DND-41 (cell line): ENCODE data around the gene ZMIZ1.

Experiments used
- ATAC-seq: fragments of 200-7000 bp; cut with Tn5 transposase; 3 replicates; pipeline ENCODE4 v1.9.1; 2021; ENCODE audit warnings: low read depth; ENCODE audit not compliant: insufficient read depth
- DNase-seq: peaks from one replicate; pipeline ENCODE4 v3.0.0-alpha.2; 2020
- H2AFZ ChIP-seq: 2 replicates; pipeline ENCODE4 v1.6.0; 2012; ENCODE audit warnings: low read depth, low read length
- H3K27ac ChIP-seq: 2 replicates; pipeline ENCODE4 v1.5.1; 2012; ENCODE audit warnings: low read length, inconsistent platforms
- H3K27me3 ChIP-seq: fragments of 200-600 bp; sonication (generic); 2 replicates; pipeline ENCODE4 v1.6.0; 2012; ENCODE audit warnings: low read length, mild to moderate bottlenecking, inconsistent platforms; ENCODE audit not compliant: insufficient read depth, poor library complexity
- H3K36me3 ChIP-seq: 2 replicates; pipeline ENCODE4 v1.5.1; 2012; ENCODE audit warnings: low read length, inconsistent platforms; ENCODE audit not compliant: insufficient read depth
- H3K4me1 ChIP-seq: 2 replicates; pipeline ENCODE4 v1.5.1; 2012; ENCODE audit warnings: mild to moderate bottlenecking, low read length; ENCODE audit not compliant: insufficient read depth
- H3K4me2 ChIP-seq: 2 replicates; pipeline ENCODE4 v1.6.0; 2012; ENCODE audit warnings: mild to moderate bottlenecking, moderate library complexity, low read length, inconsistent platforms; ENCODE audit not compliant: insufficient read depth
- H3K4me3 ChIP-seq, 2 experiments: fragments of 200-600 bp in 1 of 2; shearing (Covaris generic) in 1 of 2; 2 replicates each; pipeline ENCODE4 v1.5.1; 2012 to 2016; ENCODE audit warnings: inconsistent platforms in 2 of 2, low read length in 2 of 2, mild to moderate bottlenecking in 2 of 2, low read depth in 1 of 2, moderate library complexity in 1 of 2
- H3K79me2 ChIP-seq: 2 replicates; pipeline ENCODE4 v1.6.0; 2012; ENCODE audit warnings: low read length, inconsistent platforms; ENCODE audit not compliant: insufficient read depth
- H3K9ac ChIP-seq: 2 replicates; pipeline ENCODE4 v1.6.0; 2012; ENCODE audit warnings: low read depth, mild to moderate bottlenecking, inconsistent platforms, low read length, moderate library complexity
- H3K9me3 ChIP-seq: 2 replicates; pipeline ENCODE4 v1.5.1; 2012; ENCODE audit warnings: low read length, moderate library complexity, mild to moderate bottlenecking, inconsistent platforms; ENCODE audit not compliant: insufficient read depth, severe bottlenecking
- H4K20me1 ChIP-seq: 2 replicates; pipeline ENCODE4 v1.6.0; 2012; ENCODE audit warnings: low read length; ENCODE audit not compliant: insufficient read depth
- EZH2 ChIP-seq: IDR thresholded peaks from 3 replicates; pipeline ENCODE4 v1.6.1; 2012; ENCODE audit warnings: borderline replicate concordance, low read depth, mild to moderate bottlenecking, moderate library complexity, low read length, inconsistent platforms; ENCODE audit not compliant: severe bottlenecking
- TF ChIP-seq, protein P1 (sequence below): IDR thresholded peaks from 2 replicates; pipeline ENCODE4 v1.5.1; 2012; ENCODE audit warnings: borderline replicate concordance, low read length, moderate library complexity, mild to moderate bottlenecking; ENCODE audit not compliant: poor library complexity, severe bottlenecking; ENCODE audit errors: extremely low read depth

The ZMIZ1 gene, protein sequence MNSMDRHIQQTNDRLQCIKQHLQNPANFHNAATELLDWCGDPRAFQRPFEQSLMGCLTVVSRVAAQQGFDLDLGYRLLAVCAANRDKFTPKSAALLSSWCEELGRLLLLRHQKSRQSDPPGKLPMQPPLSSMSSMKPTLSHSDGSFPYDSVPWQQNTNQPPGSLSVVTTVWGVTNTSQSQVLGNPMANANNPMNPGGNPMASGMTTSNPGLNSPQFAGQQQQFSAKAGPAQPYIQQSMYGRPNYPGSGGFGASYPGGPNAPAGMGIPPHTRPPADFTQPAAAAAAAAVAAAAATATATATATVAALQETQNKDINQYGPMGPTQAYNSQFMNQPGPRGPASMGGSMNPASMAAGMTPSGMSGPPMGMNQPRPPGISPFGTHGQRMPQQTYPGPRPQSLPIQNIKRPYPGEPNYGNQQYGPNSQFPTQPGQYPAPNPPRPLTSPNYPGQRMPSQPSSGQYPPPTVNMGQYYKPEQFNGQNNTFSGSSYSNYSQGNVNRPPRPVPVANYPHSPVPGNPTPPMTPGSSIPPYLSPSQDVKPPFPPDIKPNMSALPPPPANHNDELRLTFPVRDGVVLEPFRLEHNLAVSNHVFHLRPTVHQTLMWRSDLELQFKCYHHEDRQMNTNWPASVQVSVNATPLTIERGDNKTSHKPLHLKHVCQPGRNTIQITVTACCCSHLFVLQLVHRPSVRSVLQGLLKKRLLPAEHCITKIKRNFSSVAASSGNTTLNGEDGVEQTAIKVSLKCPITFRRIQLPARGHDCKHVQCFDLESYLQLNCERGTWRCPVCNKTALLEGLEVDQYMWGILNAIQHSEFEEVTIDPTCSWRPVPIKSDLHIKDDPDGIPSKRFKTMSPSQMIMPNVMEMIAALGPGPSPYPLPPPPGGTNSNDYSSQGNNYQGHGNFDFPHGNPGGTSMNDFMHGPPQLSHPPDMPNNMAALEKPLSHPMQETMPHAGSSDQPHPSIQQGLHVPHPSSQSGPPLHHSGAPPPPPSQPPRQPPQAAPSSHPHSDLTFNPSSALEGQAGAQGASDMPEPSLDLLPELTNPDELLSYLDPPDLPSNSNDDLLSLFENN

GRCh38 chr10:79068562-79069324 is at the start of gene ZMIZ1:
Gene ZMIZ1 (plus strand): TSS chr10:79068966. CDS start chr10:79201633, 132,667 bp downstream.
- Histone ChIP-seq H3K36me3 (no peaks in the 10 kb centered on the region), H3K27ac (peak within 1 kb of the TSS; percentile 67), H3K4me2 (peak within 1 kb of the TSS; percentile 81), H3K27me3 (no peaks in the 10 kb centered on the region), H3K4me1 (peaks cover 41% of the 10 kb centered on the region), H3K9me3 (no peaks in the 10 kb centered on the region), H3K9ac (peak within 1 kb of the TSS; percentile 61), H3K79me2 (peaks cover 44% of the 10 kb centered on the region), H4K20me1 (peaks cover 32% of the 10 kb centered on the region), H2AFZ (peak within 1 kb of the TSS; percentile 84), H3K4me3 (peak within 1 kb of the TSS; percentile 35 to 74)
- DNase-seq (peak; percentile 87), ATAC-seq (peak; percentile 53)
- TF ChIP-seq, protein P1, sequence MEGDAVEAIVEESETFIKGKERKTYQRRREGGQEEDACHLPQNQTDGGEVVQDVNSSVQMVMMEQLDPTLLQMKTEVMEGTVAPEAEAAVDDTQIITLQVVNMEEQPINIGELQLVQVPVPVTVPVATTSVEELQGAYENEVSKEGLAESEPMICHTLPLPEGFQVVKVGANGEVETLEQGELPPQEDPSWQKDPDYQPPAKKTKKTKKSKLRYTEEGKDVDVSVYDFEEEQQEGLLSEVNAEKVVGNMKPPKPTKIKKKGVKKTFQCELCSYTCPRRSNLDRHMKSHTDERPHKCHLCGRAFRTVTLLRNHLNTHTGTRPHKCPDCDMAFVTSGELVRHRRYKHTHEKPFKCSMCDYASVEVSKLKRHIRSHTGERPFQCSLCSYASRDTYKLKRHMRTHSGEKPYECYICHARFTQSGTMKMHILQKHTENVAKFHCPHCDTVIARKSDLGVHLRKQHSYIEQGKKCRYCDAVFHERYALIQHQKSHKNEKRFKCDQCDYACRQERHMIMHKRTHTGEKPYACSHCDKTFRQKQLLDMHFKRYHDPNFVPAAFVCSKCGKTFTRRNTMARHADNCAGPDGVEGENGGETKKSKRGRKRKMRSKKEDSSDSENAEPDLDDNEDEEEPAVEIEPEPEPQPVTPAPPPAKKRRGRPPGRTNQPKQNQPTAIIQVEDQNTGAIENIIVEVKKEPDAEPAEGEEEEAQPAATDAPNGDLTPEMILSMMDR = peak; percentile 53
- TF ChIP-seq EZH2 = no peak

GRCh38 chr10:79019441-79020014 is 49.2 kb upstream of the ZMIZ1 start:
- TF ChIP-seq, protein P1 = no peak
- no peak for TF ChIP-seq EZH2
- Histone ChIP-seq H3K27me3 (no peaks in the 10 kb centered on the region), H3K79me2 (no peaks in the 10 kb centered on the region), H2AFZ (no peak overlapping the region), H3K36me3 (no peaks in the 10 kb centered on the region), H3K9me3 (no peaks in the 10 kb centered on the region), H3K4me2 (no peak overlapping the region), H3K4me3 (no peak overlapping the region), H3K27ac (no peak overlapping the region), H3K9ac (no peak overlapping the region), H3K4me1 (no peaks in the 10 kb centered on the region), H4K20me1 (no peaks in the 10 kb centered on the region)
- DNase-seq (no peak), ATAC-seq (no peak)

DNA sequence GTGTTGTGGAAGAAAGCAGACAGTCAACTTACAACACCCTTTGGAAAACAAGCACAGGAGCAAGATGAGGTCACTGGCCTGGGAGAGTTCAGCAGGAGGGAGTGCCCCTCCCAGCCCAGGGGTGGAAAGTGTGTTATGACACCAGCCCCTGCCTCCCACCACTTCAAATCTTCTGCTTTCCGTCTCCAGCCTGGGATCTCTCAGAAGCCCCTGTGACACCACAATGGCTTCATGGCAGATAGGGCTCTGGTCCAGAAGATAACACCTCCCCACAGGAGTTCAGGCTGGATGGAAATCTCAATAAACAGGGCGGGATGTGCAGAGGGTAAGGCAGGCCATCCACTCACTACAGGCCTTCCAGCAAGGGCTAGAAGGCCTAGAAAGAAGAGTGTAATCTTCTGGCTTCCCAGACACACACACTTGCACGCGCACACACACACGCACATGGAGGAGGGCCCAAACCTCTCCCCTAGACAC is 48.7 kb upstream of the ZMIZ1 start:
- Histone ChIP-seq H3K4me3 (no peak overlapping the region), H3K9ac (no peak overlapping the region), H3K27me3 (no peaks in the 10 kb centered on the region), H3K79me2 (no peaks in the 10 kb centered on the region), H3K27ac (no peak overlapping the region), H3K36me3 (no peaks in the 10 kb centered on the region), H3K9me3 (no peaks in the 10 kb centered on the region), H2AFZ (no peak overlapping the region), H3K4me1 (no peaks in the 10 kb centered on the region), H3K4me2 (no peak overlapping the region), H4K20me1 (no peaks in the 10 kb centered on the region)
- ATAC-seq = no peak
- TF ChIP-seq EZH2 = no peak
- TF ChIP-seq, protein P1 = no peak
- no peak for DNase-seq
